ENCODE data around the gene ATXN1L.

ATXN1L gene

DNA sequence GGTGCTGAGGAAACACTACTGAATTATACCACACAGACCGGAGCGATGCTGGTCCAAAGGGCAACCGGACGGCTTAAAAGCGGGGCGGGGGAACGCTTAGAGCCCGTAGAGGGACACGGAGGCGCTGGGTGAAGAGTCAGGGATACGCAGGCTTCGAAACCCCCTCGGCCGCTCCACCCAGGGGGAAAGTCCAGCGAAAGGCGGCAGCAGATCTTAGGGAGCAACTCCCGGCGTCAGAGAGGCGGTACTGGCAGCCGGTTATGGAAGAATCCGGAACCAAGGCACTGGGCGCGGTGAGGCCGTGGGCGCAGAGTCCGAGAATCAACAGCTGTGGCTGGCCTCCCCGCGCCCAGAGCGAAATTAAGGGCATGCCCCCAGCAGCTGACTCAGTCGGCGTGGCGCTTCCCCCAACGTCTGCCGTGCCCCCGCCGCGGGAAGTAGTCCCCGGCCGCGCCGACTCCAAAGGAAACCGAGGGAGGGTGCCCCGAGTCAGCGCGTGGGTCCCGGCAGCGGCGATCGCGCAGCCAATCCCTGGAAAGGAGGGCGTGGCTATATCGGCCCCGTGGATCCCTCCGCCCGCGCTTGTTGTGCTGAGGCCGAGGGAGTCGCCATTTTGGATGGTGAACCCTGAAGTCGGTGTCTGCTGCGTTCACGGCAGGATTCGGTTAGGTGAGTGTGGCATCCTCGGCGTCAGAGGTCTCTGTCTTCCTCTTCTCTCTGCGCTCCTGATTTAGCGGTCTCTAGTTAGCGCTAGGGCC is 49.3 kb downstream of the ATXN1L start, which contains the start of gene IST1:
TSS of gene IST1 (plus strand) at position 611 of the 758 bp plus-strand sequence. CDS start 20,110 bp downstream, outside the sequence.
- TF ChIP-seq YY1 (IDR thresholded peaks at IDR 0.05; ENCODE audit: insufficient read depth, insufficient read length) (peak; percentile 91), SUZ12 (IDR thresholded peaks at IDR 0.05; ENCODE audit: extremely low read depth, insufficient read depth, insufficient read length) (no peak)
- peak; percentile 94 for DNase-seq (ENCODE audit: low read depth, low spot score)
- Histone ChIP-seq H3K9me3 (ENCODE audit: insufficient read depth, low read length) (no peaks in the 10 kb centered on the region), H3K27me3 (ENCODE audit: insufficient read depth, insufficient read length) (no peaks in the 10 kb centered on the region), H3K36me3 (ENCODE audit: insufficient read depth, insufficient read length, low read length) (peaks cover 14% of the 10 kb centered on the region), H3K9ac (ENCODE audit: insufficient read length, low read depth) (peak within 1 kb of the TSS; percentile 98), H3K4me1 (ENCODE audit: insufficient read depth, insufficient read length) (peaks cover 2% of the 10 kb centered on the region), H3K4me3 (ENCODE audit: insufficient read length, low read depth) (peak within 1 kb of the TSS; percentile 95)

DNA sequence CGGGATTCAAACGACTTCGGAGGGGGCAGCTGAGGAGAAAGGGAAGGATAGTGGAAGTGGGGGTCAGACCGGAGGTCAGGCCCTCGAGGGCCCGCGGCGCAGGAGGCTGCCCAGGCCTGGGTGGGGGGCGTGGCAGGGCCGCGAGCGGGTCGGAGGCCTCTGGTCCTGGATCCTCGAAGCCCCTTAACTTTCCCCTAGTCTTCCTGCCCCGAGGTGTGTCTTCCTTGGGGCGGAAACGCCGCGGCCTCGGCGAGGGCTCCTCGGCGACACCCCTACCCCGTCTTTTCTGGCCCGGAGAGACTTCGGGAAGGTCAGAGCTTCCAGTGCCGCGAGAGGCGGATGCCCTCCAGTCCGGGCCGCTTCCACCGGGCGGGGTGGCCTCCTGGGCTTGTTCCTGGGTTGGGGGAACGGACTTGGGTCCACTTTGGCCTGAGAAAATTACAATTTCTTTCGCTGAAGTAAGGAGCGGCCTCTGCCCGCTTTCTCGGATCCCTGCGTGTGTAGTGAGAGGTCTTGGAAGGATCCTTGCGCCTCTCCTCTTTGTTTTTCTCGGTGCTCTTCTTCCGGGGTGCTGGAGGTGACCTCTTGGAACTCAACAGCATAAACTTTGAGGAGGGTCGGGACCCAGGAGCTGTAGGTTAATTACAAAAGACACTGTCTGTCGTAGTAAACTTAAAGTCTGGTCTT is 50.0 kb downstream of the ATXN1L start:
- no peaks in the 10 kb centered on the region for H3K9me3 ChIP-seq (ENCODE audit: insufficient read depth, low read length)
- DNase-seq (ENCODE audit: low read depth, low spot score), result no peak
- peaks cover 2% of the 10 kb centered on the region for H3K4me1 ChIP-seq (ENCODE audit: insufficient read depth, insufficient read length)

DNA sequence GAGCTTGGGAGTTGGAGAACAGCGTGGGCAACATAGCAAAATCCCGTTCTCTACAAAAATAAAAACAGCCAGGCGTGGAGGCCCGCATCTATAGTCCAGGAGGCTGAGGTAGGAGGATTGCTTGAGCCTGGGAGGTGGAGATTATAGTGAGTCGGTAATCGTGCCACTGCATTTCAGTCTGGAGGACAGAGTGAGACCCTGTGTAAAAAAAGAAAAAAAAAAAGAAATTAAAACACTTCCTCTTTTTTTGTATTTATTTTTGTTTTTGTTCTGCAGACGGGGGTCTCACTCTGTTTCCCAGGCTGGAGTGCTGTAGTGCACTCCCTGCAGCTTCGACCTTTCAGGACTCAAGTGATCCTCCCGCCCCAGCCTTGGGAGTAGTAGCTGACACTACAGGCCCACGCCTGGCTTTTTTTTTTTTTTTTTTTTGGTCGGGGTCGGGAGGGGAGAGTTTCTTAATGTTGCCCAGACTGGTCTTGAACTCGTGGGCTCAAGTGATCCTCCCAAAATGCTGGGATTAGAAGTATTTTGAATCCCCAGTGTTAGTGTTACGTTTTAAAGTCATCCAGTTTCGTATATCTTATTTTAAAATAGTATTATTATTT is 51.1 kb downstream of the ATXN1L start:
- no peak for DNase-seq (ENCODE audit: low read depth, low spot score)
- Histone ChIP-seq H3K4me1 (ENCODE audit: insufficient read depth, insufficient read length) (peaks cover 2% of the 10 kb centered on the region), H3K27me3 (ENCODE audit: insufficient read depth, insufficient read length) (no peaks in the 10 kb centered on the region), H3K4me3 (ENCODE audit: insufficient read length, low read depth) (peak overlapping the region; percentile 95), H3K9ac (ENCODE audit: insufficient read length, low read depth) (peak overlapping the region; percentile 98), H3K9me3 (ENCODE audit: insufficient read depth, low read length) (no peaks in the 10 kb centered on the region), H3K36me3 (ENCODE audit: insufficient read depth, insufficient read length, low read length) (peaks cover 14% of the 10 kb centered on the region)
- no peak for TF ChIP-seq ZNF274 (IDR thresholded peaks at IDR 0.05; ENCODE audit: low read depth, low read length)
- no peak for TF ChIP-seq SUZ12 (IDR thresholded peaks at IDR 0.05; ENCODE audit: extremely low read depth, insufficient read depth, insufficient read length)
- TF ChIP-seq YY1 (IDR thresholded peaks at IDR 0.05; ENCODE audit: insufficient read depth, insufficient read length), result no peak

More for the DNA sequence above, 50.0 kb downstream of the ATXN1L start:
- no peaks in the 10 kb centered on the region for H3K27me3 ChIP-seq (ENCODE audit: insufficient read depth, insufficient read length)
- TF ChIP-seq SUZ12 (IDR thresholded peaks at IDR 0.05; ENCODE audit: extremely low read depth, insufficient read depth, insufficient read length), result no peak
- H3K36me3 ChIP-seq (ENCODE audit: insufficient read depth, insufficient read length, low read length), result peaks cover 14% of the 10 kb centered on the region
- peak overlapping the region; percentile 95 for H3K4me3 ChIP-seq (ENCODE audit: insufficient read length, low read depth)
- peak overlapping the region; percentile 98 for H3K9ac ChIP-seq (ENCODE audit: insufficient read length, low read depth)

DNA sequence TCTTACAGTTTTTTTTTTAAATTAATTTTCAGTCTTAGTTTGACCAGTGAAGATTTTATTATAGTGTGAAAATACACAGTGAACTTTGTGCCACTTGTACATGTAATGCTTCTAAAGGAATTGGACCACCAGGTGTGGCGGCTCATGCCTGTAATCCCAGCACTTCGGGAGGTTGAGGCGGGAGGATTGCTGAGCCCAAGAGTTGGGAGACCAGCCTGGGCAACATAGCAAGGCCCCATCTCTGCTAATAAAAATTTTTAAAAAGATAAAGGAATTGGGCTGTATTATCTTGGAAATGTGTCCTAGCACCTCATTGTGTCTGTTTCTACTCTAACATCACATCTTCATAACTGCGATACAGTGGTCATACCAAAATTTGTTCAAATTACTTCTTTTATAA is 53.4 kb downstream of the ATXN1L start:
- peaks cover 25% of the 10 kb centered on the region for H3K36me3 ChIP-seq (ENCODE audit: insufficient read depth, insufficient read length, low read length)
- no peak for DNase-seq (ENCODE audit: low read depth, low spot score)
- no peak overlapping the region for H3K9ac ChIP-seq (ENCODE audit: insufficient read length, low read depth)
- no peak overlapping the region for H3K4me3 ChIP-seq (ENCODE audit: insufficient read length, low read depth)
- TF ChIP-seq YY1 (IDR thresholded peaks at IDR 0.05; ENCODE audit: insufficient read depth, insufficient read length) (no peak), SUZ12 (IDR thresholded peaks at IDR 0.05; ENCODE audit: extremely low read depth, insufficient read depth, insufficient read length) (no peak), ZNF274 (IDR thresholded peaks at IDR 0.05; ENCODE audit: low read depth, low read length) (no peak)
- H3K9me3 ChIP-seq (ENCODE audit: insufficient read depth, low read length), result no peaks in the 10 kb centered on the region
- no peaks in the 10 kb centered on the region for H3K27me3 ChIP-seq (ENCODE audit: insufficient read depth, insufficient read length)
- no peaks in the 10 kb centered on the region for H3K4me1 ChIP-seq (ENCODE audit: insufficient read depth, insufficient read length)

DNA sequence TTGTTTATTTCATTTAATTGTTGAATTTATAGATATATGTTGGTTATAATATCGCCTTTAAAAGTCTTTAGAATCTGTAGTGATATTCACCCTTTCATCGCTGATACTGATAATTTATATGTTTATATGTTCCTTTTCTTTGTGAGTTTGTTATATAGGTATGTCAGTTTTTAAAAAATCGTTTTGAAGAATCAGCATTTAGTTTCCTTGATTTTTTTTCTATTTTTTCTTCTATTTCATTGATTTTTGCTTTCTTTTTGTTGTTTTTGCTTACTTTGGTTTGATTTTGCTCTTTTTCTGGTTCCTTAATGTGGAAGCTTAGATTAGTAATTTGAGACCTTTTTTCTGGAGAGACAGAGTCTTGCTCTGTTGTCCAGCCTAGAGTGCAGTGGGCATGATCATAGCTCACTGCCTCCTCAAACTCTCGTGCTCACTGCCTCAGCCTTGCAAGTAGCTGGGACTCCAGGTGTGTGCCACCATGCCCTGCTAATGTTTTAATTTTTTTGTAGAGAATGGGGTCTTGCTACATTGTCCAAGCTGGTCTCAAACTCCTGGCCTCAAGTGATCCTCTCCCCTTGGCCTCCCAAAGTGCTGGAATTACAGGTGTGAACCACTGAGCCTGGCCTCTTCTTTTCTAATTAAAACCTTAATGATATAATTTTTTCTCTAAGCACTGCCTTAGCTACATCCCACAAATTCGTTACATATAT is 57.0 kb downstream of the ATXN1L start:
- peaks cover 26% of the 10 kb centered on the region for H3K36me3 ChIP-seq (ENCODE audit: insufficient read depth, insufficient read length, low read length)

DNA sequence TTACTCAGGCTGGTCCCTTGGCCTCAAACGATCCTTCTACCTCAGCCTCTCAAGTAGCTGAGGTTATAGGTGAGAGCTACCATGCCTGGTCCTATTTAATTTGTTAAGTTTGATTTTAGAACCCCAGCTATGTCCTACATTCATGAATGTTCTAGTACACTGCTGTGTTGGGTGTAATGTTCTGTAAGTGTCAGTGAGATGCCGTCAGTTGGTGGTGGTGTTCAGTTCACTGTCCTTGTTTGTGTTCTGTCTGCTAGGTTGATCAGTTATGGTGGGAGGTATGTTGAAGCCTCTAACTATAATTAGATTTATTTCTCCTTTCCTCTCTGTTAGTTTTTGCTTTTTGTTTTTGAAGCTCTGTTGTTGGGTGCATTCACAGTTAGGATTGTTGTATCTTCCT is 57.8 kb downstream of the ATXN1L start:
- peaks cover 28% of the 10 kb centered on the region for H3K36me3 ChIP-seq (ENCODE audit: insufficient read depth, insufficient read length, low read length)
- no peak overlapping the region for H3K9ac ChIP-seq (ENCODE audit: insufficient read length, low read depth)
- H3K9me3 ChIP-seq (ENCODE audit: insufficient read depth, low read length), result no peaks in the 10 kb centered on the region
- TF ChIP-seq ZNF274 (IDR thresholded peaks at IDR 0.05; ENCODE audit: low read depth, low read length) (no peak), YY1 (IDR thresholded peaks at IDR 0.05; ENCODE audit: insufficient read depth, insufficient read length) (no peak), SUZ12 (IDR thresholded peaks at IDR 0.05; ENCODE audit: extremely low read depth, insufficient read depth, insufficient read length) (no peak)
- no peak for DNase-seq (ENCODE audit: low read depth, low spot score)
- H3K4me1 ChIP-seq (ENCODE audit: insufficient read depth, insufficient read length), result no peaks in the 10 kb centered on the region
- H3K27me3 ChIP-seq (ENCODE audit: insufficient read depth, insufficient read length), result no peaks in the 10 kb centered on the region
- H3K4me3 ChIP-seq (ENCODE audit: insufficient read length, low read depth), result no peak overlapping the region

More for the DNA sequence above, 57.0 kb downstream of the ATXN1L start:
- Histone ChIP-seq H3K4me3 (ENCODE audit: insufficient read length, low read depth) (no peak overlapping the region), H3K9ac (ENCODE audit: insufficient read length, low read depth) (no peak overlapping the region), H3K27me3 (ENCODE audit: insufficient read depth, insufficient read length) (no peaks in the 10 kb centered on the region), H3K9me3 (ENCODE audit: insufficient read depth, low read length) (no peaks in the 10 kb centered on the region), H3K4me1 (ENCODE audit: insufficient read depth, insufficient read length) (no peaks in the 10 kb centered on the region)
- no peak for TF ChIP-seq ZNF274 (IDR thresholded peaks at IDR 0.05; ENCODE audit: low read depth, low read length)
- TF ChIP-seq YY1 (IDR thresholded peaks at IDR 0.05; ENCODE audit: insufficient read depth, insufficient read length), result no peak
- no peak for TF ChIP-seq SUZ12 (IDR thresholded peaks at IDR 0.05; ENCODE audit: extremely low read depth, insufficient read depth, insufficient read length)
- no peak for DNase-seq (ENCODE audit: low read depth, low spot score)
